NOMO-1 treated with DMSO at 0.1 percent for 48 hours (cell line): ENCODE results near the gene SLC17A4.

Experiments
- DNase-seq: peaks from one replicate; lab custom pipeline; 2025; ENCODE audit not compliant: unreplicated experiment; lab: John Stamatoyannopoulos, UW

Gene SLC17A4

GRCh38 chr6:25815194-25815593, 60.7 kb downstream of the SLC17A4 start:
- DNase-seq: no peak

DNA sequence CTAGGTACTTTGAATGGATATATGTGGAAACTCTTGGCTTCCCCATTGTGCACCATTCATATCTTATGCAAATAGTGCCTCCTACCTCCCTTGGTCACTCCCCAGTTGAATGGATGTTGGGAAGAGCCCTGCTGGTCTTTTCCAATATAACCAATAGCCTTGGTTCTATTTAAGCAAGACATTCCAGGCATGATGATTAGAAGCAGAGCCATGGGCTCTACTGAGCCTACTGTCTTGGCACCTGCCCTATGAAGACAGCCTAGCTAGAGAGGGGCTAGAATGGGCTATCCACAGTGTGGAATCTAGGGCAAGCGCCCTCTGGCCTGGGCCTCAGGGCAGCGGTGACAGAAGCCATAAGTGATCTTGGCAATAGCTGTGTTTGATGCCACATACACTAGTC, 61.7 kb downstream of the SLC17A4 start:
- no peak for DNase-seq

DNA sequence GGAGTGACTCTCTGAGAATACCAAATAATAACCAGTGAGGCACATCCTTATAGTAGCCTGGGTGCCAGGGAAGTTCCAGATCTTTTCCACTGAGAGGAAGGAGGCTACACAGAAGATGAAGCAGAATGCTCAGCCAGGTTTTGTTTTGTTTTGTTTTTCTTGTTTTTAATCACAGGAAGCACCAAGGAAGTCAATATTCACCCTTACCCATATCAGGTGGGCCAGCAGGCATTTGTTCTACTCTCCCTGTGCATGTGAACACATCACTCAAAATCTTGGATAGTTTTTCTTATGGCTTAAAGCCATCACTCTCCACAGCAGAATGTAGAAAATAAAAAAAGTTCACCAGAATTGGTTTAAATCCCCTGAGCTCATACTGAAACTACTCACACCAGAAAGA, 66.8 kb downstream of the SLC17A4 start:
- no peak for DNase-seq

DNA sequence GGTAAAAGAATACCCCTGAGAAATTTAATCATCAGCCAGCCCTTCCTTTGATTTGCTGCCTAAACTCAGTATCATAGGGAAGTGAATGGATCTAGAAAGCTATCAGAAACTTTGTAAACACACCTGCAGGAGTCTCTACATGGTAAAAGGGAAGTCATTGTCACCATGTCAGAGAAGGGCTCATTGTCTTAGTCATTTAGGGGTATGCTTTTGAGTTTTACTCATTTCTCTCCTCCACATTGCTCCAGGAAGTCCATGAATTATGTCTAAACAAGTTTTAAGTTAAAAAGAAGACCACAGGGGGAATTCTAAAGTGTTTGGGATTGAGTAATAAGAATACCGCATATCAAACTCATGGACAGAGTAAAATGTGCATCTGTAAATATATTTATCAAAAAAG, 74.8 kb downstream of the SLC17A4 start:
- DNase-seq: no peak

DNA sequence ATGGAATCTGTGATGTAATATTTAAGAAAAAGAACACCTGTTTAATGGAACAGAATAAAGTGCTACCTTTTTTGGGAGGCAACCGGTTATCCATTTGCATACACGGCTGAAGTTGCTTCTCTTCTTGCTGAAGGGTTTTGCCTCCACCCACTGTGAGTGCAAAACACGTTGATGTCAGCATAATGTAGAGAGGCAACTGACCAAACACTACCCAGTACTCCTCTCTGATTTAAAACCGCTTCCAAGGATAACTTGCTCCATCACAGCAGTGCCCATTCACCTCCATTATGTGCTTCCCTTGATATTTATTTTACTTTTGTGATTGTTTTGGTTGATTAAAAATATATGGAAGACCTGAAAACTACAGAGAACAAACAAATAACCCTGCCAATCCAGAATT, 75.9 kb downstream of the SLC17A4 start:
- no peak for DNase-seq
